Measurements from ENCODE around the gene TP53BP2. TPM values are rescaled to one million over a fixed set of nuclear protein-coding genes. Genes with fewer than 3 reads are reported as not detected.
"Not testable (repeated sequence)": the region's sequence is repeated elsewhere in the genome, so short reads cannot be mapped to it uniquely, and the experiment has no call there.

The TP53BP2 gene
- total RNA-seq, 1 donor from 2014 or later, result 24.9 TPM

DNA sequence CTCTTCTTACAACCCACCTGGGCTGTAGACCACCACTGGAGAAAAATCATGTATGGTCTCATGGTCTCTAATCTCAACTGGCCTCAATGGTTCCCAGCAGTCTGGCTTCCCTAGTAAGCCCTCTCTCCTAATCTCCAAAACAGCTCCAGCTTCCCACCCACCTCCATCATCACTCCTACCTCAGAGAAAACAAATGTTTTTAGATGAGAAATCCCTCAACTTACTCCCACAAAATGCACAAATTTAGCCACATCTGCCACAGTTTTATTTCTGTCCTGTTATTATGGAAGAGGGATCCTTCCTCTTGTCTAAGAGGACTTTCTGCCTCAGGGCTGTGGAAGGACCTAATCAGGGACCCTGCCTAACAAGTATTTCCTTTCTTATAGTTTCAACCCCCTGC, 32.1 kb downstream of the TP53BP2 start:
- DNase-seq (ENCODE audit: low spot score), result no peak
- intact Hi-C loops (cut with DNase I), result loop anchor here (2.0 kb wide), 1 partner anchor 33 kb away; no protein-coding TSS in a partner anchor

DNA sequence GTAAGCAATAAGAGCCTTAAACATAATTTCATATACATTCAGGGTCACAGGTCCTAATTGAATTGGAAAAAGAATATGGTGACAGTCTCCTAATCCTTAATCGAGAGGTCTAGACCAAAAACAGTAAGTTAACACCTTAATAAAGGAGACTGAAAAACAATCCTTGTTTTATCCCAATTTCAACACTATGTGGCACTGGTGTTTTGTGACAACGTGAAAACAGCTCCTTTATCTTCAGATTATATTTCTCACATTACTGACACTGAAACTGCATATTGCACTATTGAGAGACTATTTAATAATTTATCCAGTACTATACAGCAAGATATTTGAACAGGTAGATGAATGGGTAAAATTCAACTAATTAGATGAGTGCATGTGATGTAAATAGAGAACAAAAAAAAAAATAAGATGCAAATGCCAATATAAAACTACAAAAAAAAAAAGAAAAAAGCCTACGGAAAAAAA, 34.1 kb downstream of the TP53BP2 start:
- intact Hi-C loops (cut with DNase I), result loop anchor here (2.0 kb wide), 1 partner anchor 35 kb away; no protein-coding TSS in a partner anchor
- no peak for DNase-seq (ENCODE audit: low spot score)

DNA sequence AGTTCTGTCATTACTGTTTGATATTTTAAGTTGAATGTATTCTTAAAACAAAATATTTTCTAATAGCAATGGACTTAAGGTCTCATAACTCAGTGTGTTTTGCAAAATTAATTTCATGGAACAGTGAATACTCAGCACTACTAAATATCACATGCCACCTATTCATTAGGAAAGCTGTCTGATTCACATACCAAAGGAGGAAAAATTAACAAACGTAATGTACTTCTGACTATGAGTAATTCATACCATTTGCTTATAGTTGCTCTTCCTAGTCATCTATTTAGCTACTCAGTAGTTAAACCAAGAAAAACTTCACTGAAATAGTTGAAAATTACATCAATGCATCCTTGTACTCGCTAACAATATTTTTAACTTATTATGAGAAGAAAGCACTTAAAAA, 35.2 kb downstream of the TP53BP2 start:
- intact Hi-C loops (cut with DNase I), result no loop called here
- no peak for DNase-seq (ENCODE audit: low spot score)

DNA sequence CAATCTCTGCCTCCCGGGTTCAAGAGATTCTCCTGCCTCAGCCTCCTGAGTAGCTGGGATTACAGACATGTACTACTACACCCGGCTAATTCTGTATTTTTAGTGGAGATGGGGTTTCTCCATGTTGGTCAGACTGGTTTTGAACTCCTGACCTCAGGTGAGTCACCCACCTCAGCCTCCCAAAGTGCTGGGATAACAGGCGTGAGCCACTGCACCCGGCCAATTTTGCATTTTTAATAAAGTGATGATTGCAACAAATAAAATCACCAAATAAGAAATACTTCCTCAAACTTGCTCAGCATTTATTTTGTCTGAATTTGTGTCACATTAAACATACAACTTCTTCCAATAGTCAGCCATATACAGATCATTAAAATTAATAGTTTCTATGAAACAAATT, 35.8 kb downstream of the TP53BP2 start:
- intact Hi-C loops (cut with DNase I); DNase-seq (ENCODE audit: low spot score): not testable (repeated sequence)

DNA sequence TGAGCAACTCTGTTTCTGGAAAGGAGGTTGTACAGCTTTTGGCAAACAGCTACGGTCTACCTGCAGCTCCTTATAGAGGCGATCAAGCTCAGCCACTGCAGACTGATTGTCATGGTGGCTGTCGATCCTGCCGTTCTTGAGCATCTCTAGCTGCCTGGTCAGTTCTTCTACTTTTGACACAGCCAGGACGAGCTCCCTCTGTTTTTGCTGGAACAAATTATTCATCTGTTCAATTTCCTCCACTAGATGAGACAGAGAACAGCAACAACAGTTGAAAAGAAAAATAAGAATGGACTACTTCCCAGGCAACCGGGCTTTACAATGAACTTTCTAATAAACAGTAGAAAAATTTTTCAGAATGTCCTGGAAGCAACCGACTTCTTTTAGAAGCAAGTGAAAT, 42.5 kb downstream of the TP53BP2 start:
- intact Hi-C loops (cut with DNase I), result no loop called here

DNA sequence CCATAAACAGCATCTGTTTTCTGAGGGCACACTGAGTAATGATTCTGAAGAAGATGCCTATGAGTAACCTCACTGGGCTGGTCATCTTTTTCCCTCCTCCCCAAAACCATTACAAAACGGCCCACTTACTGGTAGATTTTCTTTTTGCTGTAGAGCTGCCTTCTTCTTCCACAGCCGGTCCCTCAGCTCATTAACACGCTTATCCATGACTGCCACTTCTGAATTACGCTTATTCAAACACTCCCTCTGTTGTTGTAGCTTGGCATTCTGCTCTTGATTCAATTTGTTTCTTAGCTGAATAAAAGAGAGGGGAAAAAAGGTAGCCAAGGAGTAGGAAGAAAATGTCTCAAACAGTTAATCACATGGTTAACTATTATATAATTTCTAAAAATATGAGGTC, 43.1 kb downstream of the TP53BP2 start:
- intact Hi-C loops (cut with DNase I), result no loop called here
- DNase-seq (ENCODE audit: low spot score), result no peak

More for the DNA sequence above, 42.5 kb downstream of the TP53BP2 start:
- no peak for DNase-seq (ENCODE audit: low spot score)

DNA sequence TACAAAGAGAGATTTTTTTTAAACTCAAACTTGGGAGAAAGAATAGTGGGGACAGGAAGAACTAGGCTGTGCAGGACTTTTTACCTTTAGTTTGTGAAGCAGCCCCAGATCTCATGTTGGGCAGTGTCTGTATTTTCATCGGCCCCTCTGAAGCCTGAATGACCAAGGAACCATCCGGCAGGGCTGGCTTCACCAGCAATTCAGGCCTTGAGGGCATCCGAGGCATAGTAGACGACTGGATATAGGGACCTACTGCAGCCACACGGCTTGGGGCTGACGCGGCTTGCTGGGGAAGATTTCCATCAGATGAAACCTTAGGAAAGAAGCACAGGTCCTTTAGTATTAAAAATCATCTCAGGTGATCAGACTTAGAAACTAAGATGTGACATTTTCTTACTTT, 43.7 kb downstream of the TP53BP2 start:
- DNase-seq (ENCODE audit: low spot score), result no peak
- intact Hi-C loops (cut with DNase I), result no loop called here

DNA sequence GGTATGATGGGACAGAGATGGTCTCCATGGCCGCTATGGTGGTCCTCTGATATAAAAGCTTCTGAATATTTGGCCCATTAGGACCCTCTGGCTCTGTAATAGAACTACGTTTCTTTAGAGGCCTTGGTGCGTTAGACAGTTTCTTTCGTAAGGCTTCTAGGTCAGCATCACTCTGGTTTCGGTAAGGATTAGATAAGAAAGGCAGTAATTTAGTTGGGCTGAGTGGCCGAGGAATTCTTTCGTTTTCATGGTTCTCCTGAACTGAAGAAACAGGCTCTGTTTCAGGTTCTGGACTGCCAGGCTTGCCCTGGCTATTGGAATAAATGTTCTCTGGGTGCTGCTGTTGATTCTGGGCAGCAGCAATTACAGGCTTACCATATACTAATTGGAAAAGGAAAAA, 49.5 kb downstream of the TP53BP2 start:
- intact Hi-C loops (cut with DNase I), result no loop called here
- DNase-seq (ENCODE audit: low spot score), result no peak

DNA sequence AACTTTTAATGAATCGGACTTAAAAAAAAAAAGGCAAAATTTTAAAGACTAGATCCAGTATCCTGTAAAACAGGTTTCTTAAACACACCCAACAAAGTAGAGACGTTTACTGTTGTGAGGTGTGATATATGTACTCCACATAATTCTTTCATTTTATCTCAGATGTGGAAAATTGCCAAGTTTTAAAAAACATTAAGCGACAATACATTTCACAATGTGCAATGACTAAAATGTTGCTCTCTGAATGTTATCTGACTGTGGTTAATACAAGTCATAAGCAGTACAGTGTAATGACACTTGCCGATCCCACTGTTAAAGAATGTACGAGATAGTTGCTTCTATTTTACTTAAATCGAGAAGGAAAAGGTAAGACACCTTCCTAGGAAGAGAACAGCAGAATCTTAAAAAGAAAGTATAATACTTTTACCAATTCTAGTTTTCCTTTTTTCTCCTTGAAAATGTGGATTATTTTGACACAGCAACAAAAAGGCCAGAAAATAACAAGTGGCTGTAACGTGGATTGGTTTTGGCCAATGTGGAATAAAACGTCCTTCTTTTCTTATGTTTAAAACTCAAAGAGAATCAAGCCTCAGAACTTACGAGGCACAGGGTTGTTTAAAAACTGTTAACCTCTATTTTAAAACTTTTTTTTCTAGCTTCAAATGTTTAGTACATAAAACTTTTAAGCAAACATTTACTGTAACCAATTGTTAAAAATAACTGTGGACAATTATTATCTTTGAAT, 51.4 kb downstream of the TP53BP2 start:
- DNase-seq (ENCODE audit: low spot score), result no peak
- intact Hi-C loops (cut with DNase I), result no loop called here

DNA sequence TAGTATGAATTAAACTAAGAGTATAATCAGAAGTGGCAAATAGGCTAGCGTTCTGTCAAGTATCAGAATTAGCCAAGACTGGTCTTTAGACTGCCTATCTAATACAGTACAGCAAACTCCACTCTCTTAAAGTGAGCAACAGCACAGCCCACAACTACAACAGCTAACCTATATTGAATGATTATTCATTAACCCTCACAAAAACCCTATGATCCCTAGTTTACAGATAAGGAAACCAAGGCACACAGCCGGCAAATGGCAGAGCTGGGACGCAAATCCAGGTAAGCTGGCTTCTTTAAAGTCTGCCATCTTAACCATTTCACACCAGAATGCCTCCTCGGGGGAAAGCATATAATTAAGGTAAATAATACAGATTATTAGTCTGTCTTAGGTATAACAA, 52.0 kb downstream of the TP53BP2 start:
- intact Hi-C loops (cut with DNase I), result no loop called here
- no peak for DNase-seq (ENCODE audit: low spot score)

DNA sequence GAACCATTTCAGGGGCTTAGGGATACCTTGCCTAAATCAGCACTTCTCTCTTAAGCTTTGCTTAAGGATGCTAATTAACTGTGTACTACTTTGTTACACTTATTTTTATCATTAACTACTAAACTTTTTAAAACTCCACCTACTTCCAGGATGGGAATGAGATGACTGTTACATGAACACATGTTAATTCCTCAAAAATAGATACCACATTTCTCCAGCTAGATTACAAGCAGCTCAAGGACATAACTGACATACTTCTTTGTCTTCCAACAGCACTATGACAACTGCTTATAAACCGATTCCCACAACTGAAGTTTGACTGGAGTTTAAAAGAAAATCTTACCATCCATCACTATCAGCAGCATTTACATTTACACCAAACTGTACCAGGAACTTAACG, 53.7 kb downstream of the TP53BP2 start:
- no peak for DNase-seq (ENCODE audit: low spot score)
- intact Hi-C loops (cut with DNase I), result no loop called here

DNA sequence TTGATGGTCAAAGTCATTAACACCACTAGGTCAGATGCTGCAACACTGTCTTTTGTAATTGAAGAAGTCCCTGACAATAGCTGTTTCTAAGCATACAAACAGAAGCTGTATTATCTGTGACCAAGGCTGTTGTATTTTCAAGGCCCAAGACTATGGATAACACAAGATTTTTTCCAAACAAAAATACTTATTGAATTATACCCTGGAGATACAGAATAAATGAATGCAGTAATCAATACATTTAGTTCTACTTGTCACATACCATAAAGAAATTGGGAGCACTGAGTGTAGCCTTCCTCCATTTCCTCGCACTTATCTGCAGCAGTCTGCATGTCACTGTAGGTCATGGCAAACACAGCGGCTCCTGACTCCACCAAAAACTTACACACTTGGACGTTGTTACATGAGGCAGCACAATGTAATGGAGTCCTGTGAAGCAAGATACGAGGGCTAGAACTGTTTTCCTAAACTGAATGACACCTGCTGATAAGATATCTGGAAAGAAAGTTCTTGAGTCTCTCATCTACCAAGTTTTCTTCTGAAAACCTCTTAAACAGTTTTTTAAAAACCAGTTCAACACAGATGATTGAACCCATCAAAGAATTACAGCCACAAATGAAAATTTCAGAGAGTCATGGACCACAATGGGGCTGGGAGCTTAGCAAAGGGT, 56.9 kb downstream of the TP53BP2 start:
- no peak for DNase-seq (ENCODE audit: low spot score)
- intact Hi-C loops (cut with DNase I), result no loop called here

DNA sequence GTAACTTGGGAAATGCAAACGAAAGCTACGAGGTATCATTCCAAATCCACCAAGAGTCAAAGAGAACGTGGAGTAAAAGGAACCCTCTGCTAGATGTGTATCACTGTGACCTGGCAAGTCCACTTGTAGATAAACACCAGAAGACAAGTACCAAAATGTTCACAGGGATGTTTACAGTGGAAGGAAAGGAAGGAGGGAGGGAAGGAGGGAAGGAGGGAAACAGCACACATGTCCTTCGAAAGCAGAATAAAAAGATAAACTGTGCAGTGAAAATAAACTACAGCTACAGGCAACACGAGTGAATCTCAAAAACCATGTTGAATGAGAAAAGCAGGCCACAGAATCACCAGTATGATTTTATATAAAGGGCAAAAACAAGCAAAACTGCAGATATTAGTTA, 59.9 kb downstream of the TP53BP2 start:
- intact Hi-C loops (cut with DNase I), result no loop called here

DNA sequence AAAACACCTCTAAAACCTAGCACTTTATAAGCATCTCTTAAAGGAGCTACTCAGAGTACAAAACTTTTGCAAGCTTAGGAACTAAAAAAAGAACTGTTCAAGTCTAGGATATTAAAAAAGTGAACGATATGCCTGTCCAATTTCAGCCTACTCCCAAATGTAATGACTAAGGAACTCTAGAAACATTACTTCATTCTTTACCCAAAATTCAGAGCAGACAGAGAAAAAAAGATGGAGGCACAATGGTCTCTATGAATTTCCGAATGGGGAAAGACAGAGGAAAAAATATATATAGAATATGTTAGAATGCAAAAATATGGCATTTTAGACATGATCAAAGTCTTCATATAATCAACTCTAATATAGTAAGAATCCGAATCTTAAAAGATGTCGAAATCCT, 61.2 kb downstream of the TP53BP2 start:
- no peak for DNase-seq (ENCODE audit: low spot score)
- intact Hi-C loops (cut with DNase I), result no loop called here

More for the DNA sequence above, 59.9 kb downstream of the TP53BP2 start:
- DNase-seq (ENCODE audit: low spot score), result no peak

DNA sequence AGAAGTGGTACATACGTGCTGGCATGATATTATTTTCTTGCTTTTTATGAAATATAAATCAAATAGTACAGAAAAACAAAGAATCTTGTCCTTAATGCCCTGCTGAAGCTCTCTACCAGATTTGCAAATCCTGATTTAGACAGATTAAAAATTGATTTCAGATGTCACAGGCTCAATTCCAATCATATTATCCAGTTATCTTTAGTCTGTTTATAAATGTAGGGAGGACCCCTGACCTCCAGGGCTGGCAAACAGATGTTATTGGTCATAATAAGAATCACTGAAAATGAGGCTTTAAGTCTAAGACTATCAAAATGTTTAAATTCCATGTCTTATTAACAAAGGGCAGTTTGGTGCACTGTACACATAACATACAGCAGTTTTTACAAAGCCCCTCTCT, 62.1 kb downstream of the TP53BP2 start:
- no peak for DNase-seq (ENCODE audit: low spot score)
- intact Hi-C loops (cut with DNase I), result no loop called here

DNA sequence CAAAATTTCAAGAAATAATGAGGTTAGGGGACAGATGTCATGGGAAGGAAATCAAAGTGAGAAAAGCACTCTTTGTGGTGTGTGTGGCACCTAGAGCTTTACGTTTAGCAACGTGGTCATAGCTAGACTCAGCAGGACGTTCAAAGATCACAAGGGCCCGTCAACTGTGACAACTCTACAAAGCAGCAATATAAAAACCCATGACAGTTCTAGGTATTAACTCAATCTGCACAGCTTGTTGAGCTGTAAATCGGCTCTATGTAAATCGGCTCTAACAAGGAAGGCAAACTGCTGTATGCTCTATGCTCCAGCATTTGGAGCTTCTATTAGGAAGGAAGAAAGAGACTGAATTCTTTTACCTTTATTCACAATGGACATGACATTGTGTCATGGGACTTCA, 64.8 kb downstream of the TP53BP2 start:
- intact Hi-C loops (cut with DNase I), result no loop called here
- DNase-seq (ENCODE audit: low spot score), result no peak

DNA sequence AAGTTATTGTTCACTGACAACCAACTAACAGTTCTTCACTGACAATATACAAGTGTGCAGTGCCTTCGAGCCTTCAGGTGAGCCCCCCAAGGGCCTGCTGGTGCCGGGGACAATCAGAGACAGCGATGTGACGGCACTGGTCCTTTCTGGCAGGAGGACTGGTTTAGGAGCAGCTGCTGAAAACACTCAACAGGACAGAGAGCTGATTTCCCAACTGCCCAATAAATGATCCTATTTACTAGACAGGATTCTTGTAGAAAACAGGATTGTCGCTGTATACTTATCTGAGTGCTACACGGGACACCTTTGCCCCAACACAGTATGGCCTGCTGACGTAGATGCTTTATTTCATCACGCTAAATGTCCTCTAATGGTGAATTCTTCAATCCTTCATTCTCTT, 65.4 kb downstream of the TP53BP2 start:
- DNase-seq (ENCODE audit: low spot score), result no peak
- intact Hi-C loops (cut with DNase I), result no loop called here

DNA sequence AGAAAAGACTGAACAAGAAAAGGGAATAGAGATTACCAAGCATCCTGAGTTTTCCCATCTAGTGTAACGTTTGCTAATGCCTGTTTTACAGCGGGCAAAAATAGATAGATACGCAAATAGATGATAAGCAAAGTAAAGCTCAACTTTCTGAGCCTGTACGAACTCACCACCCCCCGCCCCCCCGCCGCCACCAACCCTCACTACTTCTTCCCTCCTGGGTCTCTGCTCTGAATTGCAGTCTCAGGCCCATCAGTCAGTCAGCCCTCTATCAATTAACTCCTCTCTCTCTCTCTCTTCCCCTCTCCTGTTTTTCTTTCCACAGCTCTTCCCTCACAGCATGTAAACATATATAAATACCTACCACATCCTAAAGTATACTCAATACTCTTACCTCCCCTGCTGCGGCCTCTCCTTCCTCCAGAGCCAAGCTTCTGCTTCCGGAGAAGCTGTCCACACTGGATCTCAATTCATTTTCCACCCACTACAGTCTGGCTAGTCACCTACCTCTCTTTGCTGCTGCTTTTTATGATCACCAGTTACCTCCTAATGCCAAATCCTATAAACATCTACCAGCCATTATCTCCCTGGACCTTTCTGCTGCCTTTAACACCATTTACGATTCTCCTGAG, 68.8 kb downstream of the TP53BP2 start:
- intact Hi-C loops (cut with DNase I), result no loop called here
- DNase-seq (ENCODE audit: low spot score), result no peak

DNA sequence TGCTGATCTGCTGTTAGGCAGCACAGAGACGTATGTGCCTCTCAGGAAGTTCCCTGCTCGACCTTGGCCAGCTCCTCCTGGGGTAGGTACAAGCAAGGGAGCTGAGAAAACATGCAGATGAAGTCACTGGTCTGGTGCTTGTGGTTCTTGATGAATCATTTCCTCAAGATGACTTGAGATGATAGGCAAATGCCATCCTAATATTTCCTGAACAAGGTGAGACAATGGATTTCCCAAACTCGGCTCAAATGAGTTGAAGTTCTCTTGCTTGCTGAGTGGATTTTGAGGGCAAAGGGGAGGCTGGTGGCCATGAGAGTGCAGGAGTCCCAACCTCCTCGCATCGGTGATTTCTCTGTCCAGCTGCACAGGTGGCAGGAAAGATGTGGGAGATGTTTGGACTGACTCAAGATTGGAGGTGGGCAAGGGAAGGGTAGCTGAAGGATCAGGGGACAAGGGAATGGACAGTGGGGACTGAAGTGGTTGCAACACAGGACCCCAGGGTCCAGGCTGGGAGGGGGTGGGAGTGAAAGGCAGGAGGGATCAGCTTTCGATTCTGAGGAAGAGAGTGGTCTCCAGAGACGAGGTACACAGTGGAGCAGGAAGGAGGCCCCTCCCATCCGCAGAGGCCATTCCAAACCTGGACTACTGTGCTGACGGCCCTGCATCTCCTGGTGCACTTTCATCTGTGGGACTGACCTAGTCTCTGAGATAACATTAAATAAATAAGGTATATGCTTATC, 69.5 kb downstream of the TP53BP2 start:
- no peak for DNase-seq (ENCODE audit: low spot score)
- intact Hi-C loops (cut with DNase I), result no loop called here

DNA sequence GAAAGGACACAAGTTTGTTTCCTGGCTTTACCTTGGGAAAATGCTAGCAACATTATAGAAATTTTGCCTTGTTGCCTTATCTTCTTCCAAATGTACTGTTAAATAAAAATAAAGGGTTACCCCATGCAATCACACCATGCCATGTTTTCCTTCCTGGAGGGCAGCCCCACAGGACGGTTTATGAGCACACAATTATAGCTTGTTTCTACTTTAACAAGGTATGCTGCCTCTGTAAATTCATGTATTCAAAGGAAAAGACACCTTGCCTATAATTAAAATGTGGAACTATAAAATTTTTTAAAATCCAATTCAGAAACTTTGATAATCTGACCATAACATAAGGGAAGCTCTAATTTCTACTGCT, 70.1 kb downstream of the TP53BP2 start:
- intact Hi-C loops (cut with DNase I), result no loop called here
- no peak for DNase-seq (ENCODE audit: low spot score)

All from cardiac septum (tissue), 1 donor.